ENCODE measurements around the gene PLEKHG2.

PLEKHG2 gene

GRCh38 chr19:39475748-39476147 is 63.3 kb downstream of the PLEKHG2 start:
- peaks cover 60% of the 10 kb centered on the region for H3K36me3 ChIP-seq (ENCODE audit: insufficient read depth, insufficient read length, low read length)
- no peaks in the 10 kb centered on the region for H3K27me3 ChIP-seq (ENCODE audit: insufficient read depth, insufficient read length)
- no peaks in the 10 kb centered on the region for H3K9me3 ChIP-seq (ENCODE audit: insufficient read depth, low read length)
- no peak for DNase-seq (ENCODE audit: low read depth, low spot score)
- no peak overlapping the region for H3K4me3 ChIP-seq (ENCODE audit: insufficient read length, low read depth)
- no peak overlapping the region for H3K9ac ChIP-seq (ENCODE audit: insufficient read length, low read depth)
- TF ChIP-seq ZNF274 (IDR thresholded peaks at IDR 0.05; ENCODE audit: low read depth, low read length): no peak
- no peak for TF ChIP-seq YY1 (IDR thresholded peaks at IDR 0.05; ENCODE audit: insufficient read depth, insufficient read length)
- no peak for TF ChIP-seq SUZ12 (IDR thresholded peaks at IDR 0.05; ENCODE audit: extremely low read depth, insufficient read depth, insufficient read length)
- H3K4me1 ChIP-seq (ENCODE audit: insufficient read depth, insufficient read length): peaks cover 5% of the 10 kb centered on the region
